GM19351 (cell line): ENCODE data around the gene MTHFR.

Source experiments
- ATAC-seq: cut with Tn5 transposase; IDR thresholded peaks from one replicate; pipeline ENCODE4 v1.9.1; 2021; ENCODE audit warnings: mild to moderate bottlenecking, moderate library complexity; ENCODE audit not compliant: unreplicated experiment

MTHFR gene

GRCh38 chr1:11761988-11762406 lies 43.8 kb downstream of the MTHFR start, which contains the start of gene C1orf167:
Gene C1orf167 (plus strand): TSS chr1:11762193. CDS start chr1:11764401, 2,208 bp downstream.
- ATAC-seq = no peak

DNA sequence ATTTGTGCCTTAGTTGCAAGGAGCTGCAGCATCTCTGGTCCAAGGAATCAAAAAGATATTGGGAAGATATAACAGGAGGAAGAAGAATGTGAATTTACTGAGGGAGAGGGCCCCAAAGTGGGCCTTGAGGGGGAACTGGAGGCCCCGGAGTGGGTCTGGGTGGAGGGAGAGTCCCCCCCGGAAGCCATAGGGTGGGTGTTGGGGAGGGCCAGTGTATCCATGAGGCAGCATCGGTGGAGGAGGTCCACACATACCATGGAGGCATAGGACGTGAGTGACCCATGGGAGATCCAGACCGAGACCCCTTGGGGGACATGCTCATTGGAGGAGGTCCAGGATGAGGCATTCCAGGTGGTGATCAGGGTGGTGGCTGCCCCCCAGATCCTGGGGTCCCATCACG lies 44.5 kb downstream of the MTHFR start:
- ATAC-seq = no peak

GRCh38 chr1:11759791-11760190 lies 46.0 kb downstream of the MTHFR start:
- no peak for ATAC-seq

DNA sequence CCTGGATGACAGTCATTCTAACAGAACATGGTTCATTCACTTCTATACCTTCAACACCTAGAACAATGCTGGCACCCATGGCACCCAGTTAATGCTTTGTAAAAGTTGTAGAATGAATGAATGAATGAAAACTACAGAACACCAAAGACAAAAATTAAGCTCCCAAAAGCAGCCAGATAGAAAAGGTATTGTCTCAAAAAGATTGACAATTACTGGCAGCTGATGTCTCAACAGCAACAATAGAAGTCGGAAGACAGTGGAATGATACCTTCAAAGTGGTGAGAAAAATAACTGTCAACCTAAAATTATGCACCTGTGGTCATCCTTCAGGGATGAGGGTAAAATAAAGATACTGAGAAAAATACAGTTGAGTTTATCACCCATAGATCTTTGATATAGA lies 48.7 kb downstream of the MTHFR start:
- ATAC-seq = no peak

- no peak for ATAC-seq
These were observed 52.1 kb downstream of the MTHFR start for GRCh38 chr1:11753555-11754208.

DNA sequence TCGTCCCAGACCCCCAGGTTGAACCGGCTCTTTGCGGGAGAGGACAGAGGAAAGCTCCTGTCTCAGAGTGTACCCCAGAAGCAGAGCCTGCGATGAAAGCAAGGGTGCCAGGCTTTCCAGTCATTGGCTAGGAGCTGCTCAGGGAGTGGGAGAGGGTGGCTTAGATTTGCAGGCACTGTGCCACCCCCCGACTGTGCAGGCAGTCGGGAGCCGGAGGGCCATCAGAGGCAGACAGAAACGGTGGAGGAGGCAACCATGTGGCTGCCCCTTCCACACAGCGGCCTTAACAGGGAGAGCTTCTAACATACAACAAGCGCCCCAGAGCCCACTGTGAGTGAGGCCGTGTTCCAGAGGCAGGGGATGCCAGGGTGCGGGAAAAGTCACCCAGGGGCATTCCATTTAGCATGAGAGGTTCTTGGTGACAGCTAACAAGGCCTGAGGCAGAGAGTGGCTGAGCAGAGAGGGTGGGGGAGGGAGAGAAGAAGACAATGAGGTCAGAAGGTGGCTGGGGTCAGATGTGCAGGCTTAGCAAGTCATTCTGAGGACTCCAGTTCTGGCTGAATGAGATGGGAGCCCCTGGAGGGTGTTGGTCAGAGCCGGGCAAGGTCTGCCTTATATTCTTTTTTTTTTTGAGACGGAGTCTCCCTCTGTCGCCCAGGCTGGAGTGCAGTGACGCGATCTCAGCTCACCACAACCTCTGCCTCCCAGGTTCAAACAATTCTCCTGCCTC lies 53.2 kb downstream of the MTHFR start:
- ATAC-seq = no peak

DNA sequence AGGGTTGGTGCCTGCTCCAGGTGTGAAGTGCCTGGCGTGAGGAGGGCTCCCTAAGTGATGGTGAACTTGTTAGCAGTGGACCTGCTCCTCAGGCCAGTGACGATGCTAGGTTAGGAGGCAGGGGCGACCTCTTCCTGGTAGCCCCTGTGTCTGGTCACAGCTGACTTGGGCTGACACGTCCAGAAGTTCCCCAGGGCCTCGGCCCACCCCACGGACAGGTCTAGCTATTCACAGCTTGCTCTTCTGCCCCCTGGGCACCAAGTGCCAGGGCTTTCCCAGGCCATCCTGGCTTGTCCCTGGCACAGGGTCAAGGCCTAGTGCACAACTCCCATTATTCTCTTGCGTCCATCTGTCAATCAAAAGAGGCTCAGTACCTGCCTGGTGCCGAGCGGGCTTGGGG lies 54.7 kb downstream of the MTHFR start:
- no peak for ATAC-seq

GRCh38 chr1:11749996-11750395 lies 55.8 kb downstream of the MTHFR start:
- ATAC-seq = no peak

DNA sequence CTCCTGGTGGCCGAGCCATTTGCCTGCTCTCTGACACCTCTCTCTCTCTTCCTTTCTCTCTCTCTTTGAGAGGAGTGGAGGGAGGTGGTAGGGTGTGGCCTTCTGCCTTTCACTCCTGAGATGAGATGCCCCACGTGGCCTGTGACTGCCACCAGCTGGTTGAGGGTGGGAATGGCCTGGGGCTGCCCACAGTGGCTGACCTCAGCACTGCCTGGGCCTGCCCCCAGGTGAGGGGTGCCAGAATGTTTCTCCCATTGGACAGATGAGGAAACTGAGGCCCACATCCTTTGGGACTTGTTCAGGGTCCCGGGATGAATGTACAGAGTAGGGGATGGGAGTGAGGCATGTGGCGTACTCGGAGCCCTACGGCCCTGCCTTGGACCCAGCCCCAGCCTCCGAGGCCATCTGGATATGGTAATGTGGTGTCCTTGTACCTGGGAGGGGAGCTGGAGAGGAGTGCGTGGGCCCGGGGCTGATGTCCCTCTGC lies 56.5 kb downstream of the MTHFR start:
- no peak for ATAC-seq

DNA sequence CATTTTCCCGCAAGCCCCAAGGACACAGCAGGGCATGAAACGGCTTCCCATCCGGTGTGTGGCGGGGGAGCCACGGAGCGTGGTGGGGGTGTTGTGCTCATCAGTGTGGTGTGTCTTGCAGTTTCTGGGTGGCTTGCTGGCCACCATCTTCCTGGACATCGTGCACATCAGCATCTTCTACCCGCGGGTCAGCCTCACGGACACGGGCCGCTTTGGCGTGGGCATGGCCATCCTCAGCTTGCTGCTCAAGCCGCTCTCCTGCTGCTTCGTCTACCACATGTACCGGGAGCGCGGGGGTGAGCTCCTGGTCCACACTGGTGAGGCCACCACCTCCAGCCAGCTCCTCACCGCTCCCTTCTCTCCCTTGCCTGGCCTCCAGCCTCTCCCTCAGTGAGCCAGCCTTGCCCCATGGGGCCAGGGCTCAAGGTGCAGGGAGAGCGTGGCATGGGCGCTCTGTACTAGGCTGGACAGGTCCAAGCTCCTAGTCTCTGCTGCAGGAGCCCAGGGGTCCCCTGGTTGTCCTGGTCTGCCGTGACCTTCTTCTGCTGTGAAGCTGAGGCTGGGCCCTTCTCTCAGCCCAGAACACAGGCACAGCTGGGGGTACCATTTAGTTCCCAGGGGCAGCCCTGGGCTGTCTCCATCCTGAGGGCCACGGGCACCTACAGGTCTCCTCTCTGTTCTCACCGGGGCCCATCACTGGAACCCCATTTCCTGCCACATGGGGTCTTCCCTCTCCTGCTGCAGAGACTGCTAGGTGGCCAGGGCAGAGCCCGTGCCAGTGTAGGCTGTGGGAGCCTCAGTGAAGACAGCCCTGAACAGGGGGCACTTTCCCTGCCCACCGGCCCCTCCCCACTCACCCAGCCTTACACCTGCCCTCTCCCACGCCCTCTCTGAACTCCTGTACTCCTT lies 57.2 kb downstream of the MTHFR start:
- no peak for ATAC-seq

- no peak for ATAC-seq
These were observed 58.8 kb downstream of the MTHFR start for GRCh38 chr1:11746795-11747487.

DNA sequence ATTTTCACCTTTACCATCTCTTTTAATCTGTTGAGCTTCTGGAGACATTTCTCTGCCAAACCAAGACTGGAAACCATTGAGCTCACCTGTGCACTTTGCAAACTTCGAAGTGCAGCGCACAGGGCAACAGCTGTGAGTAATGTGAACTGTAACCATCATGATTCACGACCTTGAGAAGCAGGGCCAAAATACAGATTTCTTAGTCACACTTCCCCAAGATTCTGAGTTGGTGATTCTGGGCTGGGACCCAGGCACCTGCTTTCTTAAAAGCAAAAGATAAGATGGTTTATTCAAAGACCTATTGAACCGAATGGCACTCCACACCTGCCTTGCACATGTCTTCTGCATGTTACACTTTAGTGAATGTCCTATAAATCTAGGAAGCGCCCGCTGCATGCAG lies 59.7 kb downstream of the MTHFR start:
- ATAC-seq = no peak

DNA sequence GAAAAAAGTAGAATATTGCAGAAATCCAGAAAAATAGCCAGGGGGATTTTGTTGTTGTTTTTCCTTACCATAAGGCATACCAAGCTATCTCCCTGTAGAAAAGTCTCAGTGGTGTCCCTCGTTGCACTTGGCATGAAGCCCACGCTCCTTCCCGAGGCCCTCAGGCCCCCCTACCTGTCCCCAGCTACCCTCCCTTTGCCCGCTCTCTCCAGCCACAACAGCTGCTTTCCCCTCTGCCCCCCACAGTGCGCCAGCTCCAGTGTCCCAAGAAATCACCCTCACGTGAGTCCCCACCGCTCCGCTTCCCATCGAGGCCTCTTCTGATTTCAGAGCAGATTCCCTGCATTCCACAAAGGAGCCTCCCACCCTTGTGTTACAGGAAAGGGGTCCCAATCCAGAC lies 61.5 kb downstream of the MTHFR start:
- no peak for ATAC-seq

DNA sequence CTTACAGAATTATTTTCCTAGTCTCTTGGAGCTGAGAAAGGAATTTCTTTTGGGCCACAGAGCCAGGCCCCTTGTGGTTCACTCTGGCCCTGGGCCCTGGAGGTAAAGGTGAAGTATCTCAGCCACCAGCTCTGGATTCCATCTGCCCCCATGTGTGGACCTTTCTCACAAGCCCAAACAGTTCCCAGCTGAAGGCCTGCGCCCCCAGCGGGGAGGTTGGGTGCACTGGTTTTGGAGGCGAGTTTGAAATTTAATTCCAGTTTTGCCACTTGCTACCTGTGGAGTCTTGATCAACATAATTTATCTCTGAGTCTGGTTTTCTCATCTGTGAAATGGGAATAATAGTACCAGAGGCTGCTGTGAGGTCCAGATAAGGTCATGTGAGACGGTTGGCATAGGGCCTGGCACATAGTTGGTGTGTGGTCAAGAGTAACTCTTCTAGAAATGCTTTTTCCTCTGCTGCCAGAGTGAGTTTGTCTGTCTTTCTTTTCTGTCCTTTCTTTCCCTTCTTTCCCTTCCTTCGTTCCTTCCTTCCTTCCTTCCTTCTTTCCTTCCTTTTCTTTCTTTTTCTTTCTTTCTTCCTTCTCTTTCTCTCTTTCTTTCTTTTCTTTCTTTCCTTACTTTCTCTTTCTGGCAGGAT lies 63.7 kb downstream of the MTHFR start:
- no peak for ATAC-seq

DNA sequence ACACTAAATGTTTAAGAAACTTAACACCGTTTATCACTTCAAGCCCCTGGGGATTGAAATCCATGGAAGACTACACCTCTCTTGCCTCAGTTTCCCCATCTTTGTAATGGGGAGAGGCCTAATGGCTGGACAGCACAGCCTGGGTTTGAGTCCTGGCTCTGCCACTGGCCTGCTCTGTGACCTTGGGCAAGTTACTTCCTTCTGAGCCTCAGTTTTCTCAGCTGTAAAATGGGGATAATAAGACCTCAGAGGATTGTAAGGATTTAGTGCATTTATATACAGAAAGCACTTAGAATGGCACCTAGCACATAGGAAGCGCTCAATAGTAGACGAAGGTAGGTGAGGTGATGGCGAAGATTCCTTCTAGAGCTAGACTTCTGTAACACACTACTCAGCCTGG lies 64.3 kb downstream of the MTHFR start:
- ATAC-seq = no peak

- ATAC-seq = no peak
These were observed 65.2 kb downstream of the MTHFR start for GRCh38 chr1:11740258-11741192.

DNA sequence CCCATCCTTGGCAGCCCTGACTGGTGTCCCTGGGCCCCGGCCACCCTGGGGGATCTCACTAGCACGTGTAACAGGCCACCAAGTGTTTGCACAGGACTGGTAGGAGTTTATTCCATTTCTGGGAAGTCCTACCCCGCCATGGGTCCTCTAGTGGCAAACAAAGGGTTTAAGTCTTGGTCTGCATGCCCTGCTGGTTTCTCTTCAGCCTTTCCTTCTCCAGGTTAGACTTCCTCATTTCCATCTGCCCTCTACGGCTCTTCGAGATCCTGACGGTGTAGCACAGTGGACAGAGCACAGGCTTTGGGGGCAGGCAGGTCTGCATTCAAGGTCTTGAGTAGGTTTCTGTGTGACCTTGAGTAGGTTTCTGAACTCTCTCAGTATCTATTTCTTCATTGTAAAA lies 67.0 kb downstream of the MTHFR start:
- no peak for ATAC-seq

- no peak for ATAC-seq
These were observed 67.7 kb downstream of the MTHFR start for GRCh38 chr1:11738096-11738495.
